Endothelial cell of umbilical vein (primary cell): Measurements from ENCODE around the gene HMGCL. TPM values are rescaled to one million over a fixed set of nuclear protein-coding genes. Genes with fewer than 3 reads are reported as not detected.

Experiments used
- BruUV-seq: library from RNA; stranded (reverse); fragments of 400-500 nt; replicated peaks from 2 replicates; lab custom pipeline; 2021; lab: Mats Ljungman, UMichigan
- CTCF ChIA-PET: fragments of 300-600, 350-600 bp; sonication (Branson Sonifier 250); formaldehyde crosslinking; loops from one replicate; lab custom pipeline; 2021; ENCODE audit warnings: antibody characterized with exemption, inconsistent platforms; lab: Charles Lee
- POLR2A ChIA-PET: fragments of 300-600, 350-600 bp; sonication (Branson Sonifier 250); formaldehyde crosslinking; loops from one replicate; lab custom pipeline; 2021; ENCODE audit warnings: antibody characterized with exemption, inconsistent platforms; lab: Charles Lee
- DNase-seq: peaks from one replicate; pipeline ENCODE4 v3.0.0-alpha.2; 2011; ENCODE audit warnings: low read depth, low spot score
- FAIRE-seq: peaks from 2 replicates; lab custom pipeline; 2011; peaks lifted over from hg19 to GRCh38; lab: Jason Lieb, UNC
- H2AFZ ChIP-seq: 2 replicates; pipeline ENCODE4 v1.6.0; 2012; ENCODE audit warnings: low read depth, low read length, control low read depth, inconsistent platforms
- H3K27ac ChIP-seq: 2 replicates; pipeline ENCODE4 v1.5.1; 2011; ENCODE audit warnings: low read depth, mild to moderate bottlenecking, control low read depth, low read length, moderate library complexity; ENCODE audit not compliant: insufficient read depth
- H3K27me3 ChIP-seq, 2 experiments: 2 replicates each; pipeline versions ENCODE4 v1.6.0 to v1.6.1; 2011; ENCODE audit warnings: low read length in 2 of 2, mixed read lengths in 1 of 2; ENCODE audit not compliant: control insufficient read depth in 2 of 2, insufficient read depth in 2 of 2
- H3K36me3 ChIP-seq, 2 experiments: 2 replicates in 1 of 2; 3 replicates in 1 of 2; pipeline ENCODE4 v1.5.1; 2011; ENCODE audit warnings: low read length in 2 of 2, mild to moderate bottlenecking in 1 of 2, moderate library complexity in 1 of 2; ENCODE audit not compliant: control insufficient read depth in 2 of 2, insufficient read depth in 2 of 2; ENCODE audit errors: extremely low read depth in 1 of 2
- H3K4me1 ChIP-seq: 3 replicates; pipeline ENCODE4 v1.5.1; 2011; ENCODE audit warnings: mild to moderate bottlenecking, low read length; ENCODE audit not compliant: control insufficient read depth, insufficient read depth; ENCODE audit errors: extremely low read depth
- H3K4me2 ChIP-seq: 2 replicates; pipeline ENCODE4 v1.6.1; 2011; ENCODE audit warnings: low read length, control low read depth, mixed read lengths; ENCODE audit not compliant: insufficient read depth
- H3K4me3 ChIP-seq, 3 experiments: fragments of 200-600 bp in 1 of 3; sonication (generic), shearing (Covaris generic) in 1 of 3; replicated peaks in 1 of 3; 2 replicates each; pipeline ENCODE4 v1.5.1; 2011 to 2016; ENCODE audit warnings: control low read depth in 3 of 3, low read length in 3 of 3, mild to moderate bottlenecking in 2 of 3, inconsistent platforms in 1 of 3, low read depth in 1 of 3, moderate library complexity in 1 of 3; ENCODE audit not compliant: insufficient read depth in 1 of 3
- H3K79me2 ChIP-seq: 2 replicates; pipeline ENCODE4 v1.6.0; 2012; ENCODE audit warnings: low read length, inconsistent platforms; ENCODE audit not compliant: control insufficient read depth, insufficient read depth
- H3K9ac ChIP-seq: replicated peaks from 2 replicates; pipeline ENCODE3; 2011; ENCODE audit warnings: low read length, control low read depth; ENCODE audit not compliant: insufficient read depth; ENCODE audit errors: extremely low read depth
- H3K9me1 ChIP-seq: replicated peaks from 3 replicates; pipeline ENCODE4 v1.6.0; 2011; ENCODE audit warnings: mild to moderate bottlenecking, low read length; ENCODE audit not compliant: control insufficient read depth, insufficient read depth; ENCODE audit errors: extremely low read depth
- H3K9me3 ChIP-seq: replicated peaks from 2 replicates; pipeline ENCODE4 v1.5.1; 2012; ENCODE audit warnings: low read length, inconsistent platforms; ENCODE audit not compliant: control insufficient read depth, insufficient read depth
- H4K20me1 ChIP-seq: replicated peaks from 2 replicates; pipeline ENCODE3; 2011; ENCODE audit warnings: mild to moderate bottlenecking, low read length; ENCODE audit not compliant: control insufficient read depth, insufficient read depth; ENCODE audit errors: extremely low read depth
- EZH2 ChIP-seq: IDR thresholded peaks from 2 replicates; pipeline ENCODE4 v1.6.1; 2012; ENCODE audit warnings: borderline replicate concordance, low read depth, mild to moderate bottlenecking, moderate library complexity, low read length, inconsistent platforms; ENCODE audit not compliant: severe bottlenecking
- GATA2 ChIP-seq: IDR thresholded peaks from 2 replicates; pipeline ENCODE4 v1.7.0; 2011; ENCODE audit warnings: low read depth, mild to moderate bottlenecking, moderate library complexity, mixed read lengths, low read length; ENCODE audit not compliant: insufficient read length, insufficient read depth
- JUN ChIP-seq: IDR thresholded peaks from 2 replicates; pipeline ENCODE4 v1.6.1; 2011; ENCODE audit warnings: borderline replicate concordance, low read depth; ENCODE audit not compliant: insufficient read length, insufficient read depth
- MYC ChIP-seq: IDR thresholded peaks from one replicate; pipeline ENCODE4 v1.6.1; 2011; ENCODE audit warnings: mild to moderate bottlenecking, low read depth, low read length
- dilution Hi-C: fragments of 300-500 bp; cut with MboI; formaldehyde crosslinking; loops from one replicate; pipeline ENCODE4 v1.15.0; 2019; ENCODE audit warnings: low sequenced_read_pairs; ENCODE audit not compliant: extremely low pct_ligation_motif_present
- intact Hi-C: fragments of 100-400 bp; cut with micrococcal nuclease; formaldehyde crosslinking; loops from one replicate; pipeline ENCODE4 v1.10.0; 2022
- polyA plus RNA-seq, 4 experiments: library from polyadenylated mRNA; depleted of rRNA in 3 of 4; stranded (reverse) in 3 of 4; unstranded in 1 of 4; fragments of >200 nt; gene quantifications; 2 replicates each; pipeline versions ENCODE4 v1.2.1 to v1.2.3, GENCODE V29; 2011 to 2012; ENCODE audit warnings: missing spikeins in 1 of 4
- total RNA-seq: library from RNA; stranded (reverse); gene quantifications from 2 replicates; pipeline ENCODE4 v1.2.3, GENCODE V29; 2021
- TF ChIP-seq, protein P1 (sequence below): IDR thresholded peaks from 2 replicates; pipeline ENCODE4 v1.6.1; 2011; ENCODE audit not compliant: insufficient read depth, insufficient read length

HMGCL gene
- total and polyA plus RNA-seq, 2 donors (not counting 3 experiments of a cell fraction or from before 2014, with no cell fraction given), result 24.2 to 30.0 TPM

- Histone ChIP-seq H3K27ac (peak overlapping the region; percentile 12), H3K9me1 (no peaks in the 10 kb centered on the region), H3K36me3 (peaks cover 4 to 30% of the 10 kb centered on the region in 2 experiments), H2AFZ (no peak overlapping the region), H4K20me1 (no peaks in the 10 kb centered on the region), H3K9ac (peak overlapping the region; percentile 15), H3K4me2 (peak overlapping the region; percentile 75), H3K4me3 (peak overlapping the region; percentile 51 to 99 (median 77)), H3K27me3 (no peaks in the 10 kb centered on the region), H3K79me2 (peaks cover 24% of the 10 kb centered on the region), H3K4me1 (peaks cover 22% of the 10 kb centered on the region), H3K9me3 (no peaks in the 10 kb centered on the region)
- dilution Hi-C loops, result no loop called here
- ChIA-PET POLR2A (interaction anchor here (1.4 to 1.7 kb wide), 2 partner anchors 8 to 14 kb away, joined by 3 to 7 read pairs; partner anchors contain the start of genes GALE and PITHD1), CTCF (interaction anchor here (0.7 to 3.3 kb wide), 5 partner anchors 8 to 63 kb away, joined by 3 to 22 read pairs (median 4); partner anchors contain the start of genes GALE and PITHD1)
- no peak for TF ChIP-seq EZH2
- no peak for TF ChIP-seq JUN
- TF ChIP-seq, protein P1, sequence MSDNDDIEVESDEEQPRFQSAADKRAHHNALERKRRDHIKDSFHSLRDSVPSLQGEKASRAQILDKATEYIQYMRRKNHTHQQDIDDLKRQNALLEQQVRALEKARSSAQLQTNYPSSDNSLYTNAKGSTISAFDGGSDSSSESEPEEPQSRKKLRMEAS, result no peak
- no peak for TF ChIP-seq MYC
- TF ChIP-seq GATA2, result no peak
- BruUV-seq, result no TSS peak
- DNase-seq (no peak), FAIRE-seq (no peak)
- intact Hi-C loops, result no loop called here
Observed at GRCh38 chr1:23792151-23792945, 32.9 kb downstream of the HMGCL start.
